HG03460 (cell line): ENCODE data around the gene DENND5B.
"Not testable (repeated sequence)": the region's sequence is repeated elsewhere in the genome, so short reads cannot be mapped to it uniquely, and the experiment has no call there.

ENCODE experiments used
- ATAC-seq: cut with Tn5 transposase; IDR thresholded peaks from one replicate; pipeline ENCODE4 v1.9.1; 2021; ENCODE audit not compliant: unreplicated experiment

Gene DENND5B

GRCh38 chr12:31590642-31591379 lies at the start of gene DENND5B:
TSS of gene DENND5B (minus strand) at chr12:31591136. CDS start at chr12:31590832, 304 bp downstream.
- peak; percentile 48 for ATAC-seq

GRCh38 chr12:31634620-31635019 lies 43.7 kb upstream of the DENND5B start:
- ATAC-seq: no peak

- no peak for ATAC-seq
These were observed 42.5 kb upstream of the DENND5B start for GRCh38 chr12:31633464-31633863.

- no peak for ATAC-seq
These were observed 40.9 kb upstream of the DENND5B start for GRCh38 chr12:31631809-31632208.

GRCh38 chr12:31631023-31631724 lies 40.2 kb upstream of the DENND5B start:
- no peak for ATAC-seq

- ATAC-seq: no peak
These were observed 39.1 kb upstream of the DENND5B start for GRCh38 chr12:31629756-31630732.

GRCh38 chr12:31627456-31628054 lies 36.6 kb upstream of the DENND5B start:
- no peak for ATAC-seq

- no peak for ATAC-seq
These were observed 35.5 kb upstream of the DENND5B start for GRCh38 chr12:31626270-31626995.

GRCh38 chr12:31622038-31622437 lies 31.1 kb upstream of the DENND5B start:
- ATAC-seq: no peak

GRCh38 chr12:31620311-31620710 lies 29.4 kb upstream of the DENND5B start:
- ATAC-seq: no peak

GRCh38 chr12:31618228-31619025 lies 27.5 kb upstream of the DENND5B start:
- ATAC-seq: no peak

- no peak for ATAC-seq
These were observed 21.9 kb upstream of the DENND5B start for GRCh38 chr12:31612819-31613218.

- ATAC-seq: not testable (repeated sequence)
These were observed 17.4 kb upstream of the DENND5B start for GRCh38 chr12:31608299-31608698.

GRCh38 chr12:31605531-31605930 lies 14.6 kb upstream of the DENND5B start:
- ATAC-seq: no peak

- peak; percentile 94 for ATAC-seq
These were observed 12.6 kb upstream of the DENND5B start for GRCh38 chr12:31603546-31604009.

- ATAC-seq: no peak
These were observed 9.8 kb upstream of the DENND5B start for GRCh38 chr12:31600750-31601149.

- ATAC-seq: no peak
These were observed 9.3 kb upstream of the DENND5B start for GRCh38 chr12:31600252-31600651.

- ATAC-seq: peak; percentile 53
These were observed 8.1 kb upstream of the DENND5B start for GRCh38 chr12:31599053-31599452.

- ATAC-seq: no peak
These were observed 6.1 kb upstream of the DENND5B start for GRCh38 chr12:31597066-31597465.
